Measurements from ENCODE around the gene PRICKLE4.
"Not testable (repeated sequence)": the region's sequence is repeated elsewhere in the genome, so short reads cannot be mapped to it uniquely, and the experiment has no call there.

PRICKLE4 gene

DNA sequence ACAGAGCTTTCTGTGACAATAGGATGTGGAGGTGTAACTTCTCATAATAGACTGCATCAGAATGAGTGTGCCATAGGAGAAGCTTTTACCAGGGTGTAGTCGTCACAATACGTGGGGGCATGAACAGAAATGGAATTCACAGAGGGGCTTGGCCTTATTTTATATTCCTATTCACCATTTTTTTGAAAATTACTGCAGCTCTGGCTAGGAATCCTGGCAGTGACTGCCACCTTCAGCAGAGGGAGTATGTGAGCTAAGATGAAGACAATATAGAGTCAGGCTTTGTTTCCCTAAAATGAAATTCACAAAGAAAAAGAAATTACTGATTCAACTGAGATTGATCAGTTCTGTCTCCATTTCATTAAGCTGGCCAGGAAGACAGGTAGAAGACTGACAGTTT is 20.8 kb downstream of the PRICKLE4 start:
- no peak for DNase-seq

DNA sequence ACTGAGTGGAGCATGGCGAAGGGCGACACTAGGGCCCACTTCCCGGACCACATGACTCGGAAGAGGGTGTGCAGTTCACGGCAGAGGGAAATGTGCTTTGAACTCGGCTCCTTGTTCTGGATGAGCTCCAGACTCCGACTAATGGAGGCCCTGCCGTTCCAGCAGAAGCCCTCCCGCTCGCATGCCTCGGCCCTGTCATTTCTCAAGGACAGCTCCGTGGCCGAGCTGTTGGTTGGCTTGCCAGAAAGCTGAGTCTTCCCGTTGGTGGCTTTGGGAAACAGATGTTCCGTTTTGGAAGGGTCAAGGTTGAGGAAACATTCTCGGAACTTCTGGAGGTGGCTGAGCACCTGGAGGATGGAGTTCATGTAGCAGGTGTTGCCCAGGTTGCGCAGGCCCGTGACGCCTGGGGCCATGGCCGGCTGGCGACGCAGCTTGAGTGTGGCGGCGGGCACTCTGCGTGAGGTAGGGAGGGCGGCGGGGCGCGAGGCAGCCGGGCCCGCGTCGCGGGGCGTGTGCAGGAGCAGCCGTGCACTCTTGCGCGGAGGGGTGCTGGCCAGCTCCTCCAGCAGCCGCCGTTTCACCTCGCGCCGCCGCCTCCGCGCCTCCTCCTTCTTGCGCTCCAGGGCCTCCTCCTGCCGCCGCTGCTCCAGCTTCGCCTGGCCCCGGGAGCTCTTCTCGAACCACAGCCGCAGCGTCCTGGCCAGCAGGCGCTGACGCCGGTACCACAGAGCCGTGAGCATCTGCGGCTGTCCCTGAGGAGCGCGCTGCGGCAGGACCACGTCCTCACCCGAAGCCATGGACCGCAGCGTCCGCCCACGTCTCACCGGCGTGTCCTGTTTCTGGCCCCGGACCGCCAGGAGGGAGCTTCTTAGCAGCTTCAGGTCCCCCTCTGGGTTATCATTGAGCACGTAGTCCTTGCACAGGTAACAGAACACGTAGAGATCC is 25.5 kb downstream of the PRICKLE4 start:
- no peak for DNase-seq

DNA sequence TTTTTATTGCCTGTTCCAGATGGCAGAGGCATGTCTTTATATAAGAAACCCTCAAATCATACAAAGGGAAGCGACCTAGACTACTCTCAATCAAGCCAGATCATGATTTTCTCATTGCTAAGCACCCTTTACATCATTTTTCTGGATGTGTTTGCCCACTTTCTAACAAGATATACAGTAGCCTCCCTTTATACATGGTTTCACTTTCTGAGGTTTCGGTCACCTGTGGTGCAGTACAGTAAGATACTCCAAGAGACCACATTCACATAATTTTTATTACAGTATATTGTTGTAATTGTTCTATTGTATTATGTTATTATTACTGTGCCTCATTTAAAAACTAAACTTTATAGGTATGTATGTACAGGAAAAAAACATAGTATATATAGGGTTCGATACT is 30.5 kb downstream of the PRICKLE4 start:
- no peak for DNase-seq

DNA sequence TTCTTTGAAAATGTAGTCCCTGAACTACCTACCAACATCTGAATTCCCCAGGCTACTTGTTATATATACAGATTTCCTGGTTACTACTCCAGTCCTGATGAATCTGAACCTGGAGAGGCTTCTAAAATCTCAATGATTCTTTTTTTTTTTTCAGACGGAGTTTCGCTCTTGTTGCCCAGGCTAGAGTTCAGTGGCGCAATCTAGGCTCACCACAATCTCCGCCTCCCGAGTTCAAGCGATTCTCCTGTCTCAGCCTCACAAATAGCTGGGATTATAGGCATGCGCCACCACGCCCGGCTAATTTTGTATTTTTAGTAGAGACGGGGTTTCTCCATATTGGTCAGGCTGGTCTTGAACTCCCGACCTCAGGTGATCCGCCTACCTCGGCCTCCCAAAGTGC is 31.4 kb downstream of the PRICKLE4 start:
- not testable (repeated sequence) for DNase-seq

DNA sequence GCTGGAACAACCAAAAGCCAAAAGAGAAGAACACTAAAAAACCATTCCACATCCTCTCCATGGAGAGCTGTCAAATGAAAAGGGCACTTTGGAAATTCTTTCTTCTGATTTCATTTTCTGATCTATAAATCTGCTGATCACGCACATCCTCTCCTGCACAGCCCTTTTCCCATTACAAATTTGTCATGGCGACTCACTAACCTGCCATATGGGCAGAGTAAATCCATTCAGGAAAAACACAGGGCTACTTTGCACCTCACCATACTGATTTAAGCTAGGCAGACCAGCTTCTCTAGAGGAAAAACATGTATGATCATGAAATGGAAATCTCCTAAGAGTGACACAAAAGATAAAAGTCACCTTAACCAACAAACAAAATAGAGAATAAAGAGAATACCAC is 32.9 kb downstream of the PRICKLE4 start:
- DNase-seq = no peak

DNA sequence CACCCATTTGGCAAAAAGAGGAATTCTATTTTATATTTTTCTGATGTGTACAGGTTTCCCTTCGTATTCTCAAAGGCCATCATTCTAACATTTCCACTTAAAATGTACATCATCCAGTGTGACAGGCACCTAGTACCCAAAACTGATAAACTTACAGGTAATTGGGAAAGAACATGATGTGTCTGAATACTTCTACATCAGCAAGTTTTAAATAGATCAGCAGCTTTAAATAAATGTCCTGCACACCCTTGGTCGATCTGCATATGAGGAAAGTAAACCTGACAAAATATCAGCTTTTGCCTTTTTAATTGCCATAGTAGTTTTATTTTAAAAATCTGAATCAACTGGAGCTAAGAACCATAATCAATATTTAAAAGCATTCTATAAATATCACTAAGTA is 33.4 kb downstream of the PRICKLE4 start:
- DNase-seq = no peak

DNA sequence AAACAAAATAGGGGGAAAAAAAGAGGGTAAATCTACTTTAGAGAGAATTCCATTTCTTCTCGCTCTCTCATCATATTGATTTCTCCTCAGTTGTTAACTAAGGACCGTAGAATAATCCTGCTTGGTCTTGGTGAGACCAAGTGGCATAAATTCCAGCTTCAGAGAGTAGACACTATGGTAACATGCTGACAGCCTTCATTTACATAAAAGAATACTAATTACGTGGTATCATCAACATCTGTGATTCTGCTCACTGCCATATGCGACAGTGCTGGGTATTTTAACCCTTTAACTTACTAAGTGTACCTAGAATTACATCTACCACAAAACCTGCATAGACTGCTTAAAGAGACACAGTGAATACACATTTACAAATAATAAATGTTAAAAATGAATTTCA is 34.0 kb downstream of the PRICKLE4 start:
- no peak for DNase-seq

DNA sequence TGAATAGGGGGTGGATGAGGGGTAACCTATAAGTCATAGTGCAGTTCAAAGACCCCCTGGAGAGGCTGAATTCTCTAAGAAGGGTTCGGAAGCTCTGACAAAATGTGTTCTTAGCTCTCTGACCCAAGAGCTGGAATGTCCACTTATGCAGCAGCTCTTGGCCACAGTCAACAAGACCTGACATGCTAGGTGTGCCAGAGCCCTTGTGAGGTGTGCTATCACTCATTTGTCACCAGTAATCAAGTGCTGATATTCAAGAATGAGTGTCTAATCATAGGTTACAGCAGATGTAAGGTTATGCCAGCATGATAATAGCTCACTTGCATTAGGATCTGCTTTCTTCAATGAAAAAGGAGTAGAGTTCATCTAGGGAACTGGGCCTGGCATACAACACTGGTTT is 35.0 kb downstream of the PRICKLE4 start:
- DNase-seq = no peak

DNA sequence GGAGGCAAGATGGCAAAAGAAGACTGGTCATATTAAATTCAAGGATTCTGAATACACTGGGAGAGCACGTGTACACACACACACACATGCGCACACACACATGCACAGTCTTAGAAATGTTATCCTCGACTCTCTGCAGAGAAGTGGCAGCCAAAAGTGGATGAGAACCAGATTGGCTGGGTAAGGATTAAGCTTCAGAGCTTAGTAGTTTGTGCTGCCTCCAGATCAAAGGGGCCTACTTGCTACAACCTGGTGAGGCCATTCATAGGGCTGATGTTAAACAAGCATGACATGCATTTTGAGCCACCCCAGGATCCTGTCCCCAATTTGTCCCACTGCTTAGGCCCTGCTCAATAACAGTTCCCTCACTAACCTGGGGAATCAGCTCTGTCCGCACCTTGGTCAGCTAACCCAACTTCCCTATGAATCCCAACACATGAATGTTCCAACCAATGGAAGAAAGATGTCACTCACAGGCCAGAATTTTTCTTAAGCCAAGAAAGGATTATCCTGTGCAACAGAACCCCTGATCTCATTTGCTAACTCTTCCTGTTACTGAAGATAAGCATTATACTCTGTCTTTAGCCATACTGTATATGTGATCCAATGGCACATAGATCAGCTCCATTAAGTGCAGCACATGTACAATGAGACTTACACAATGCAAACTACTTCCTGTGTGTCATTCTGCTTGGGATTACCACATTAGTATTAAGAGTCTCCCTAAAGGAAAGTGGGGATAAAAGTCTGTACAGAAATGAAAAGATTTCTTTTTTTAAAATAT is 37.9 kb downstream of the PRICKLE4 start:
- DNase-seq = no peak

DNA sequence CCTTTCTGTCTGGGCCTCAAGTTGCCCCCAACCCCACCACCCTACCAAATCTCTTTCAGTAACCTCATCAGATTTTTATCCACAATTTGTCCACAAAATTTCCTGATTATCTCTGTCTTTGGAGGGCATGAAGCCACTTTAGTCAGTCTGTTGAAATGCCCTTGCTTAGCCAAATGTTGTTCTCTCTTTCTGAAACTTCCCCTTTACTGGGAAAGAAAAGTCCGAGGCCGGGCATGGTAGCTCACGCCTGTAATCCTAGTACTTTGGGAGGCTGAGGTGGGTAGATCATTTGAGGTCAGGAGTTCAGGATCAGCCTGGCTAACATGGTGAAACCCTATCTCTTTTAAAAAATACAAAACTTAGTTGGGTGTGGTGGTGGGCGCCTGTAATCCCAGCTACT is 40.7 kb downstream of the PRICKLE4 start:
- no peak for DNase-seq

DNA sequence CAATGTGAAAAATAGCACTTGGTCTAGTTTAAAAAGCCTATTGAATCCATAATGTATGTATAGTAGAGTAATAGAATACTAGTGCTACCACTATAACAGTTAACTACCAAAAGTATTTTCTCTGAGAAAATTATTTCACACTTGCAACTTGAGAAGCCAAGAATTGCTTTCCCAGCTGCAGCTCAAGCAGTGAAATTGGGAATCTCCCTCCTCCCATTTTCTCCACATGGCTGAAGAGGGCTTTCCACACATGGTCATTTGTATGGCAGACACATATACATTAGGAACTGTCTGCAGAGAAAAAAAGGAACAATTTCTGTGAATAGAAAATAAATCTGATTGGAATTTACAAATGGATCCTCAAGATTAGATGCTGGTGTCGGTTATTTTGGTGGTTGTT is 41.4 kb downstream of the PRICKLE4 start:
- no peak for DNase-seq

DNA sequence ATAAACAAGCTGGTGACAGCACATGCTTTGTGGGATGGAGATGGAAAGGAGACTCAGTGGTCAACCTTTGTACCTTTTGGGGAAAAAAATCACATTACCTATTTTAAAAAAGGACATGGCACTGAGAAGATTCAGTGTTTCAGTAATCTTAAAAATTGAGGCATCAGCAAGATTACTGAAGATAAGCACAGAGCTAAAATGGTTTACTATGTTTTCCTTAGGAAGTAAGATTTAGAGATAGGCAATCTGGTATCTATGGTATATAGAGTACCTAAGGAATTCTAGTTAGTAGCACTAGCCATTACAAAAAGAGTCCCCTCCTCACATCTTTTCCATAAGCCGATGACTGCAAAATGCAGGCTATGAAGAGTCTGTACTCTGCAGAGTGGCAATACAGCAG is 42.6 kb downstream of the PRICKLE4 start:
- no peak for DNase-seq

DNA sequence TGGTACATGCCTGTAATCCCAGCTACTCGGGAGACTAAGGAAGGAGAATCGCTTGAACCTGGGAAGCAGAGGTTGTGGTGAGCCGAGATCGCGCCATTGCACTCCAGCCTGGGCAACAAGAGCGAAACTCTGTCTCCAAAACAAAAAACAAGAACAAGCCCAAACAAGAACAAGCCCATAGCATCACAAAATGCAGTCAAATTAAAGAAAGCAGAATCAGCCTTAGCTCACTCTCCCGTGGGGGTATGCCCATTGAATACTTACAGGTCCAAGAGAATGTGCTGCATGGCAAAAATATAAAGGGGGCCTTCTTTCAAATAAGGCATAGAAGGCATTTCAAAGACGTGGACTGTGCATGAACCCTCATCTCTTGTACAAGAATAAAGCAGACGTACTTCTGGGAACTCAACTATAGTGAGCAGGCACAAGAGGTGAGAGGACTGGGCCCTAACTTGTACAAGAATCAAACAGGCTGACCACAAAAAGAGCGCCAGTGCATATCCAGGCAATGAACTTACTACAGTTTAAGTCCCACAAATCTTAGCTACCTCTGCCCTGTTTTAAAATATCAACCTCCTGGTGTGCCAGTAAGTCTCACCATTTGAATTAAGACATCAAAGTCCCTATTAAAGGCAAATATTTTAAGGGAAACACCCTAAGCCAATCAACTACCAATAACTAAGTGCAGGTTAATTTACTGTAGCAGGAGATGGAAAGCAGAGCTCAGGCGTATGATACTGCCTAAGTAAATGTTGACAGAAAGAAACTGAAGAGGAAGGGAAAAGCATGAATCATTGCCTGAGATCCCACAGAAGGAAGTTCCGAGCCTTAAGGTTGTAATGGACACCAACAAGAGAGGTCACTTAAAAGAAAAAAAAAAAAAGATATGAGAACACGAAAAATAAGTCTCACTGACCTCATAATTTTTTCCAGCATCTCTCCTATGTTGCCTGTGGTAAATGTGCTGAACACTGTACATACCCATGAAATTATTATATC is 44.3 kb downstream of the PRICKLE4 start:
- DNase-seq = no peak

DNA sequence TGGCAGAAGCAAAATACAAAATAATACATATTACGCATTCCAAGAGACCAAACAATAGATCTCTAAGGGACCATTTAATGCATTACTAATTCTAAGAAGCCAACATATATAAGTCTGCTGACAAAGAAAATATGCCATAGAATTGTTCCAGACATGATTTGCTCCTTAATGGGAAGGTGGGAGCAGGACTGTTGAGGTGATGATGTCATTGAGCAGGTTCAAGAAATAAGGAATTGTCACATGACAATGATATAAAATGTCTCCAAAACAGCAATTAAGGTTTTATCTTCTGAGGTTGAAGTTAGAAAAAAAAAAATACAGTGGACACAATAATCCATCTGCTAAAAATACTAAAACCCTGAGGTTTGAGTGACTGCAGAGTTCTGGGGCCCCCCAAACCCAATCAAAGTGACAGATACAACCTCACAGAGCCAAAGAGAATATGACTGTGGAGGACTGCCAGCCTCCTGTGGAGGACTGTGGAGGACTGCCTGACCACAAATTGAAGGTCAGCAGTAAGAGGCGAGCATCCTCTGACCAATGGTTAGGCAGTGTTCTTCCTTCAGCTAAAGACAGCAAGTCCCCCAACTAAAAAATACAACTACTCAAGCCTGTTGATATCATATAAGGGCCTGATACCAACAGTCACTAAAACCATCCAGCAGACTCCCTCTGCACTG is 45.9 kb downstream of the PRICKLE4 start:
- DNase-seq = no peak

DNA sequence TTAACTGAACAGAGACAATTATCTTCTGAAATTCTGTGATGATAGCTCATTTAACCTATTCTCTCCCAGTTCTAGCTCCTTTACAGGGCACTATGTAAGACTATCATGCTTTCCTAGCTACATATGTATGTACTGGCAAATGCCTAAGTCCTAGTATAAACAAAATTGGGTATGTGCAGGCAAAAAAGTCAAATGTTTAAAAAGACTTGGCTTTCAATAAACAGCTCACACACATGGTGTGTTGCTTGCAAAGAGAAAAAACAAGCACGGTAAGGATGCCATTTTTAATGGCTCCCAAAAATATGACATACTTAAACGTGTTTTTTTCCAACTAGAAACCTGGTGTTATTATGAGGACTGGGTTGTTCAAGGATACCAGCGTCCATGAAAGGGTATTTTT is 51.7 kb downstream of the PRICKLE4 start:
- no peak for DNase-seq

DNA sequence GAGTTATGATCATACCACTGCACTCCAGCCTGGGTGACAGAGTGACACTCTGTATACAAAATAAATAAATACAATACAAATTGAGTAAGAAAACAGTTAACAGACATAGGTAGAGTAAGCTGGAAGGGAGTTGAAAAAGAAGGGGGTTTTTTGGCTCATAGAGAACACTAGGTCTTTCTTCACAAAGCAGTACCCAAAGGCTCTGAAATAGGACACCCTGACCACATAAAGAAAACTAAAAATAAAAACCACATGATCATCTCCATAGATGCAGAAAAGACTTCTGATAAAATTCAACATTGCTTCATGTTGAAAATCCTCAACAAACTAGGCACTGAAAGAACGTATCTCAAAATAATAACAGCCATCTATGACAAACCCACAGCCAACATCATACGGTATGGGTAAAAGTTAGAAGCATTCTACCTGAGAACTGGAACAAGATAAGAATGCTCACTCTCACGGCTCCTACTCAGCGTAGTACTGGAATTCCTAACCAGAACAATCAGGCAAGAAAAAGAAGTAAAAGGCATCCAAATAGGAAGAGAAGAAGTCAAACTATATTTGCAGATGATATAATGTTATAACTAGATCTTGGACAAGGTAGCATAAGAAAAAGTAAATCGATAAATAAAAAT is 55.6 kb downstream of the PRICKLE4 start:
- no peak for DNase-seq

DNA sequence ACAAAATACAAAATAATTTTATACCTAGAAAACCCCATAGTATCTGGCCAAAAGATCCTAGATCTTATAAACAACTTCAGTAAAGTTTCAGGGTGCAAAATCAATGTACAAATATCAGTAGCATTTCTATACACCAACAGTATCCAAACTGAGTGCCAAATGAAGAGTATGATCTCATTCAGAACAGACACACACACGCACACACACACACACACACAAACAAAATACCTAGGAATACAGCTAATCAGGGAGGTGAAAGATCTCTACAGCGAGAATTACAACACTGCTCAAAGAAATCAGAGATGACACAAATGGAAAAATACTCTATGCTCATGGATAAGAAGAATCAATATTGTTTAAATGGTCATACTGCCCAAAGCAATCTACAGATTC is 56.1 kb downstream of the PRICKLE4 start:
- DNase-seq = no peak
